Fibroblast of skin of scalp (primary cell): ENCODE data around the gene ANKRD33.

Source experiments
- DNase-seq: peaks from one replicate; pipeline ENCODE4 v3.0.0-alpha.2; 2013

Gene ANKRD33

DNA sequence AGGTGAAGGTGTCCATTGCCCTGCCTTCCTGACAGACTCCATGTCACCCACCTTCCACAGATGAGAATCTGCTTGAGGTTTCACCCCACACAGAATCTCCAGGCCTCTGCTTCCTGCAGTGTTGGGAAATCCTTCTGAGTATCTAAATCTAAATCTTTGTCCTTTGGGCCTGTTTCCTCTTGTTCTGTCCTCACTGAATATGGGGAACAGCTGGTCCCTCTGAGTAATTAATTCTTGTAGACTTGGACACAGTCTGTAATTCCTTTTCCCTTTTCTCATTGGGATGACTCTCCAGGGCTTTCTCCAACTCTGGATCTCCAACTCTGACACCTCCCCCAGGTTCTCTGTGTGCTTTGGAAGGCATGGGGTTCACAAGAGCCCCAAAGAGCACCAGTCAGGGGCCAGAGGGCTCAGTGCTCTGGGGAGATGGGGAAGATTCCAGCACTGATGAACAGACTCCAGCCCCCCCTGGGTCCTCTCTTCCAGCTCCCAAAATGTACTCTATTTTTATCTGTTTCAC, 17.1 kb downstream of the ANKRD33 start:
- peak; percentile 22 for DNase-seq

DNA sequence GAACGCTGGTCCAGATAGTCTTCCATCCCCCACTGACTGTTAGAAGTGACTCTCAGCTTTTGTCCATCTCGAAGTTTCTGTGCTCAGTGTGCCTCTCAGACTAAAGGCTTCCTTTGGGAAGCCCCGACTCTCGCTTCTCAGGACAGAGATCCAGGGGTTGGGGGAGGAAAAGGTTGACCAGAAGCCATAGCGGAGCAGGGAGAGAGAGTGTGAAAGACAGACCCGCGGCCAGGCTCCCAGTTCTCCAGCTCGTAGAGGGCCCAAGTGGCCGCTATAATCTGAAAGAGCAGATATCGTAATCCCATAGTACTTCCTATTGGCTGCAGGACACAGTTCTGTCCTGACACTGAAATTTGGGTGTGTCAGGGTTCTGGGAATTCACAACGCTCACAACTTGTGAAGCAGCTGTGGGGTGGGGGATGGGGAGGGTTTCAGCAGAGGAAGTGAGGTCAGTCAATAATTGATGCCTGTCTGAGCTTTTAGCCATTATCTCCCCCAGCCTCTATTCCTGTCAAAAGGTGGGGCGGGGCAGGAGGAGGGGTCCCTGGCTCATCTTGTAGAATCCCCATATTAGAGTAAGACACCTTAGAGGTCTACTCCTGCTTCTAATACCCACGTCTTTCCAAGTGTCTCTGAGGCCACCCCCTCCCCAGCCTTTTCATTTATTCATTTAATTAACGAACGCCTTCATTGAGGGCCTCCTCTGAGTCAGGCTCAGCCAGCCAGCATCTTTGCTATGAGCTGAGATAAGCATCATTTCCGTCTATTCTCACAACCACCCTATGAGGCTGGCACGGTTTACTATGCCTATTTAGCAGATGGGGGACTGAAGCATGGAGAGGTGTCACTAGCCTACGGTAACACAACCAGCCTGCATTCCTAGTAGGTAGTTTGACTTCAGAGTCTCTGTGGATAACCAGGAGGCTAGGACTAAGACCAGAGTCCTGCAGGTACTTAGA, 17.8 kb downstream of the ANKRD33 start:
- DNase-seq: peak; percentile 46

DNA sequence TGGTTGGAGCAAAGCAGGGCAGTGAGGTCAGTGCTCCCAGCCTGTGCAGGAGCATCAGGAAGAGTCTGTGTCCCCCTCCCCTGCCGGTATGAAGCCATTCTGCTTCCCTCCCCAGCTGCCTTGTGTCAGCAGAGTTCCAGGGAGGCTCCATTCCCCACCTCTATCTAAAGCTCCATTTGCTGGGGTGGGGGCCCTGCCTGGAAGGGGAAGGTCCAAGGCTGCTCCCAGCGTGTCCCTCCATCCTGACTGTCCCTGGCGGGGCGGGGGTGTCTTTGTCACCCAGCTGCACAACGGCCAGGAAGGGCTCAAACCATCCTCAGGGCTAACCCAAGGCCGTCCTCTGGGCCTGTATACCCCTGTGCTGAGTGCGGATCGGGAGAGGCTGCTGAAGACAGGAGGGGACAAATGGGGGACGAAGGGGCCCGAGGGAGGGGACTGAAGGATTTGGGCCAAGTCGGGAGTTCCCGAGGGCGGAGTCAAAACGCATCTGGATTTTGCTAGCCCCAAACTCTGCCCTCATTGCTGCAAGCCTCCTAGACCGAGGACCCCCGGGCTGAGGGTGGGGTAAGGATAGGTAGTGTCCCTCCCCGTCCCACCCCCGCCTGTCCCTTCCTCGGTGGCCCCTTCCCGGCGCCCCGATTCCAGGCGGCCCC, 18.7 kb downstream of the ANKRD33 start:
- DNase-seq: no peak

DNA sequence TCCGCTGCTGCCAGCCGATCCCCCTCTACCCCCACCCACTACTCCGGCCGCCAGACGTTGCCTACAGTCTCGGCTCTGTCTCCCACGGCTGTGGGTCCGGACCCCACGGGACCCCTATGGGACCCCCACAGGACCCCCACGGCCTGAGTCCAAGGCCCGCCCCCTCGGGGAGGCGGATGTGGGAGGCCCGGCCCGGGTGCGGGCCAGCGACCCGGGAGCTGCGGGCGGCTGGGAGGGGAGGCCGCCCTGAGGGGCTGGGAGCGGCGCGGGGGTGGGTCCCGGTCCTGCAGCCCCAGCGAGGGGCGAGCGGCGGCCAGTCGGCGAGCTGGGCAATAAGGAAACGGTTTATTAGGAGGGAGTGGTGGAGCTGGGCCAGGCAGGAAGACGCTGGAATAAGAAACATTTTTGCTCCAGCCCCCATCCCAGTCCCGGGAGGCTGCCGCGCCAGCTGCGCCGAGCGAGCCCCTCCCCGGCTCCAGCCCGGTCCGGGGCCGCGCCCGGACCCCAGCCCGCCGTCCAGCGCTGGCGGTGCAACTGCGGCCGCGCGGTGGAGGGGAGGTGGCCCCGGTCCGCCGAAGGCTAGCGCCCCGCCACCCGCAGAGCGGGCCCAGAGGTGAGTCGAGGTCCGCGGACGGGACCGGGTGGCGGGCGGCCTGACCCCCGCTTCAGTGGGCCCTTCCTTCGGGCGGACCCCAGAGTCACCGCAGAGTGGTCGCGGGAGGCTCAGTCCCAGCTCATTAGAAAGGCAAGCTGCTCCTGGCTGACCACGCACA, 19.4 kb downstream of the ANKRD33 start, which contains the start of gene ACVRL1:
Gene ACVRL1, plus strand, starts transcription at position 422 of the 773 bp plus-strand sequence. CDS start 4,971 bp downstream, outside the sequence.
- DNase-seq: peak; percentile 34

DNA sequence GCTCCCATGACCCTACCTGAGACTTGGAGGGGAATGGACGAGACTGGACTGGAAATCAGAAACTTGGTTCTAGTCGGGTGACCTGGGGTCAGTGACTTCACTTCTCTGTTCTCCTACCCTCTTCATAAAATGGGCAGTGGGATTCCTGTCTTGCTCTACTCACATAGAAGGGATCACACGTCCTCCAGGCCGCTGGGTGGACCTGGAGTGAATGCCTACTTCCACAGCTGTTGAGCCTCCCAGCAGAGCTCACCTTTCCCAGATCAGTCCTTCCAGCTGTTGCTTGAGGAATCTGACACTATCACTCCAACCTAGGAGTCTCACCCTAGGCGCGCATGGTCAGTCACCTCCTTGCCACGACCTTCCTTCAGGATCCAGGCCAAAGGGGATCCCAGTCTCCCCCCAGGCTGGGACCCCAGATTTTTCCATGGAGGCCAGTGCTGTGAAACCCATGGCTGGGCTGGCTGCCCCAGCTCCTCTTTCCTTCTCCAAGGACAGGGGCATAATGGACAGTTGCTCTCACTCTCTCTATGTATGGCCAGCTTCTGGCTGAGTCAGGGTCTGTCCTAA, 20.0 kb downstream of the ANKRD33 start:
- no peak for DNase-seq

DNA sequence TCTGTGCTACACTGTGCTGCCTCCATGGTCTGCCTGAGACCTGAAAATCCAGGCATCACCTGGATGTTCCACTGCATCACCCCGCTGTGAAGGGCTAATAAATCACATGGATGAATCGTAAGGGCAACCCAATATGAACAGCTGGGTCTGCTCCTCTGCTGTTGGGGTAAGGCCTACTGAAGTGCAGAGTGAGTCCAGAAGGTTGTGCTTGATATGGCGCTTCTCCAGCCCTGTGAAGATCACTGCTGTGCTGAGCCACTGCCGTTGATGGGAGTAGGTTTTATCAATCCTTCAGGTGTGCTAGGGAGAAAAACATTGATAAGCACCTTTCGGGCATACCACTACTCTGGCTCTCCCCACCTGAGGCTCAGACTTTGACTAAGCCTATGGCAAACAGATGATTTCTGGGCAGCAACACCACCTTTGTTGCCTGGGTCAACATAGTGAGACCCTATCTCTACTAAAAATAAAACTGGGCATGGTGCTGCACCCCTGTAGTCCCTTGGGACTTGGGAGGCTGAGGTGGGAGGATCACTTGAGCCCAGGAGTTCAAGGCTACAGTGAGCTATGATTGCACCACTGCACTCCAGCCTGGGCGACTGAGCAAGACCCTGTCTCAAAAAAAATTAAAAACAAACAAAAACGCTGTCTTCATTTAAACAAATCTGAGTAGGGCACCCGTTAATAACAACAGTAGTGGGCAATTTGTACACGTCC, 21.1 kb downstream of the ANKRD33 start:
- no peak for DNase-seq

DNA sequence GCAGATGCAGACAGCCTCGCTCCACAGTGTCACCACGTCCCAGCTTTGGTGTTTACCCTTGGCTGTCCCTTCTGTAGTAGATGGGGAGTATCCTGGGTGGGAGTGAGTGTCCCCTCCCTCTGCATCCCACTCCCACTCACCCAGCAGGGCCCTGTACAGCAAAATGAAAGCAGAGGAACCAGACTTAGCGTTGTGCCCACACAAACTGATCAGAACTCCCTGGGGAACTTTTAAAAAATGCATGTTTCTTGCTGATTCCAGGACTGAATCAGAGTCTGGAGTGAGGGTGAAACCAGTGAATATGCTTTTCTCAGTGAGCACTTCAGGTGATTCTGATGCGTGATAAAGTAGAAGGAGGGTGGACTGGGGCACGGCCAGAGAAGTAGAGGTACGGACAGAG, 22.3 kb downstream of the ANKRD33 start:
- DNase-seq: peak; percentile 43

DNA sequence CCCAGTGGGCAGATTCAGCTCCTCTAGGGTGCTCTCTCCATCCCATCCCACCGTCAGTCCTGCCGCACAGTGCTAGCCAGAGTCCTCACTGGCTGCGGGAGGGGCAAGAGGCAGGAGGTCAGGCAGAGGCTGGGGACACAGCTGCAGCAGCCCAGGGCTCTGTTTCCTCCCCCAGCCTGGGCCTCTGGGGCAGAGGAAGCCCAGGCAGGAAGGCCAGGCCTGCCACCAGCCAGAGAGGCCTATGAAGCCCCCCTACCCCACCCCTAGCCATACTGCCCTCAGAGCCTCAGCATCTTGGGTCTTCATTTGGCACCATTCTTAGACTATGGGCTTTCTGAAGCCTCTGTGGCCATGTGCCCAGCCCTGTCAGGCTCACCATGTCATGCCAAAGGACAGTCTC, 22.8 kb downstream of the ANKRD33 start:
- no peak for DNase-seq

DNA sequence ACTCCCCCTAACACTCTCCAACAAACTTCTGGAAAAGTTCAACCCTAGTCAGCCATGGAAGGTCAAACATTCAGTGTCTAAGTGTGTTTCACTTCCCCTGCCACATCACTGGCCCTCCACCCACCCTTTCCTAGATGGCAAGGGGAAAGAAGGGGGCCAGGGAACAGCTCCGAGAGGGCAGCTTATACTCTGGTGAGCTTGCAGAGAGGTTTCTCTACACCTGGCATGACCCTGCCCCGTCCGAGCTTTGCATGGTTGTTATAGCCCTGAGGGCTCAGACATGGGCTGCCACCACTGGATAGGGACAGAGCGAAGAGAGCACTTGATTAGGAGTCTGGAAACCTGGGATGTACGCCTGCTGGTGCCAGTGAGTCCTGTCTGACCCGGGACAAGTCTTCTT, 23.4 kb downstream of the ANKRD33 start:
- DNase-seq: no peak

DNA sequence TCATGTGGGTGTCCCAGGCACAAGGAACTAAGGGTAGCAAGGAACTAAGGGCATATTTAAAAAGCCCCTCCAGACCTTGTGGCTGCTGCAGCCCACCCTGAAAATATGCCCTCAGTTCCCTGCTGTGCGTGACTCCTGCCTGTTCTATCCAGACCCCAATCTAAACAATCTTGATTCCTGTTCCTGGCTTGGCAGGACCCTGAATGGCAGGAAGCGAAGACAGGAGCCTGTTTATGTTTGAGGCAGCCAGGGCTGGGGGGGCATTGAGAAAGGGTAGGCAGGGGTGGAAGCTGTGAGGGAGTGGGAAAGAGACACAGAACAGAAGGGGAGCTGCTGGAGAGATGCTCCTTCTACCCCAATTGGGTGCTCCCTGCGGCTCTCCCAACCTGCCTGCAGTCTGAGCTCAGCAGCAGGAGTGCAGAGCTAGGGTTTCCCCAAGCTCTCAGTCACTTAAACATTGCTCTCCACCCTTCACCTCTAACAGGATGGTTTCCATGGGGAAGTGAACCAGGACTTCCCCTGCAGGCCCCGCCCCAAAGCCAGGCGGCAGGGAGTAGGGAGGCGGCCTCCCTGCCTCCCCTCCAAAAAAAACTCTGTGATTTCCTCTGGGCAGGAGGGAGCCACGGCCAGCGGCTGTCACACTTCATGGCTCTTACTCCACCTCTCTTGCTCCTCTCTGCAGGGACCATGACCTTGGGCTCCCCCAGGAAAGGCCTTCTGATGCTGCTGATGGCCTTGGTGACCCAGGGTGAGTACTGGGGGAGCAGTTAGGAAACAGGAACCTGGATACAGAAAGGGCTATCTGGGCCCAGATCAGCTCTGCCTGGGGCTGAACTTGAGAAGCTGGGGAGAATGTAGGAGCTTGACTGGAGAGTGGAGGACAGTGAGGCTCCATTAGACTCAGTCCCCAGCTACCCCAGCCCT, 24.1 kb downstream of the ANKRD33 start:
- DNase-seq: no peak

DNA sequence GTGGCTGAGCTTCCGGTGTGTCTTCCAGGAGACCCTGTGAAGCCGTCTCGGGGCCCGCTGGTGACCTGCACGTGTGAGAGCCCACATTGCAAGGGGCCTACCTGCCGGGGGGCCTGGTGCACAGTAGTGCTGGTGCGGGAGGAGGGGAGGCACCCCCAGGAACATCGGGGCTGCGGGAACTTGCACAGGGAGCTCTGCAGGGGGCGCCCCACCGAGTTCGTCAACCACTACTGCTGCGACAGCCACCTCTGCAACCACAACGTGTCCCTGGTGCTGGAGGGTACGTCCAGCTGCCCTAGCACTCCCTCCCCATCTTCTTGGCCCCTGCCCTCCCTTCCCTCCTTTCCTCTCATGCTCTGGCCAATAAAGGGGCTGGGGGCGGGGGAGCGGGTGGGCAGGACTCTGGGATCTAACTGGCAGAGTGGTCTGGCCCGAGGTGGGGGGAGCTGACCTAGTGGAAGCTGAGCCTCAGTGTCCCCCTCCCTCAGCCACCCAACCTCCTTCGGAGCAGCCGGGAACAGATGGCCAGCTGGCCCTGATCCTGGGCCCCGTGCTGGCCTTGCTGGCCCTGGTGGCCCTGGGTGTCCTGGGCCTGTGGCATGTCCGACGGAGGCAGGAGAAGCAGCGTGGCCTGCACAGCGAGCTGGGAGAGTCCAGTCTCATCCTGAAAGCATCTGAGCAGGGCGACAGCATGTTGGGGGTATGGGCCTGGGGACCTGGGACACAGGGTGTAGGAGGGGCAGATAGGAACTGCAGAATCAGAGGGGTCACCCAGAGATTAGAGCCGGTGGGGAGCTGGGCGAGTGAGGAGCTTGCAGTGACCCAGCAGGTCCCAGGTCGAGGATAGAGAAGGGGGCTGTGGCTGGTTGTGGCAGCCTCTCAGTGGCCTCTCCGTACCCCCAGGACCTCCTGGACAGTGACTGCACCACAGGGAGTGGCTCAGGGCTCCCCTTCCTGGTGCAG, 25.4 kb downstream of the ANKRD33 start:
- DNase-seq: no peak

DNA sequence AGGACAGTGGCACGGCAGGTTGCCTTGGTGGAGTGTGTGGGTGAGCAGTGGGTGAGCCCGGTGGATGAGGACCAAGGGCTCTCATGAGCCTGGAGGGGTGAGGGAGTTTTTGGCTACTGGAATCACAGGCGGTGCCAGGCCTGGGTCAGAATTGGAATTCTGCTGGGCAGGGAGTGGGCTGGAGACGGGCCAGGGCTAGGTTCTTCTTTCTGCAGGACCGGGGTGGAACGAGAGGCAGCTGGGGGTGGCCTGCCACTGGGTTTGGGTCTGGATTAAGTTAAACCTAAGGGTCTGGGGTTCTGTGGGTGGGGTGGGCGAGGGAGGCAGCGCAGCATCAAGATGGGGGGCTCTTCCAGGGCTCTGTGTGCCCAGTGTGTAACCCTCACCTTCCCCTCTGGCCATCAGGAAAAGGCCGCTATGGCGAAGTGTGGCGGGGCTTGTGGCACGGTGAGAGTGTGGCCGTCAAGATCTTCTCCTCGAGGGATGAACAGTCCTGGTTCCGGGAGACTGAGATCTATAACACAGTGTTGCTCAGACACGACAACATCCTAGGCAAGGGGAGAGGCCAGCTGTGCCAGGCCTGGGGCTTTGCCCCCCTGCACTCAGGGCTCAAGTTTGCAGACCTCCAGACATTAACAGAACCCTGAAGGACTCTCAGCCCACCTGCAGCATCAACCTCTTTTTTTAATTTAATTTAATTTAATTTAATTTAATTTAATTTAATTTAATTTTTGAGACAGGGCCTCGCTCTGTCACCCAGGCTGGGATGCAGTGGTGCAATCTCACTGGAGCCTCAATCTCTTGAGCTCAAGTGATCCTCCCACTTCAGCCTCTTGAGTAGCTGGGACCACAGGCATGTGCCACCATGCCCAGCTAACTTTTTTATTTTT, 26.4 kb downstream of the ANKRD33 start:
- DNase-seq: no peak

DNA sequence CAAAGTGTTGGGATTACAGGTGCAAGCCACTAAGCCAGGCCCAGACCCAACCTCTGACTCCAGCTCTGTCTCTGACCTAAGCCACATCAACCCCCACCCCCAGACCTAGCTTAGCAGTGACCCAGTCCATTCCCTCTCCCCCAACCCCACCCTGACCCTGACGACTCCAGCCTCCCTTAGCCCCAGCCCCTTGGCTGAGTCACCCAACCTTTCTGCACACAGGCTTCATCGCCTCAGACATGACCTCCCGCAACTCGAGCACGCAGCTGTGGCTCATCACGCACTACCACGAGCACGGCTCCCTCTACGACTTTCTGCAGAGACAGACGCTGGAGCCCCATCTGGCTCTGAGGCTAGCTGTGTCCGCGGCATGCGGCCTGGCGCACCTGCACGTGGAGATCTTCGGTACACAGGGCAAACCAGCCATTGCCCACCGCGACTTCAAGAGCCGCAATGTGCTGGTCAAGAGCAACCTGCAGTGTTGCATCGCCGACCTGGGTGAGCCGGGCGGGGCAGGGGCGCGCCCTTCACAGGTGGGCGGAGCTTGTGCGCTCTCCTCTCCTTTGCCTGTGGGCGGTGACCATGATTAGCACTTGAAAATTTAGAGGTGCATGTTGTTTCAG, 27.2 kb downstream of the ANKRD33 start:
- DNase-seq: no peak

DNA sequence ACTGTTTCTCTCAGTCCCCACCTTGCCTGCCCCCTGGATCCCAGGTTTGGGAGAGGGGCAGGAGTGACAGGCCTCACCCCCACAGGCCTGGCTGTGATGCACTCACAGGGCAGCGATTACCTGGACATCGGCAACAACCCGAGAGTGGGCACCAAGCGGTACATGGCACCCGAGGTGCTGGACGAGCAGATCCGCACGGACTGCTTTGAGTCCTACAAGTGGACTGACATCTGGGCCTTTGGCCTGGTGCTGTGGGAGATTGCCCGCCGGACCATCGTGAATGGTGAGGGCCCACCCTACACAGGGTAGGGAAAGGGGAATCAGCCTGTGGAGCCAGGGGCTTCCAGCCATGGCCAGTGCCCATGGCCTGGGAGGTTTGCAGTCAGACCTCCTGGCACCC, 28.0 kb downstream of the ANKRD33 start:
- no peak for DNase-seq

DNA sequence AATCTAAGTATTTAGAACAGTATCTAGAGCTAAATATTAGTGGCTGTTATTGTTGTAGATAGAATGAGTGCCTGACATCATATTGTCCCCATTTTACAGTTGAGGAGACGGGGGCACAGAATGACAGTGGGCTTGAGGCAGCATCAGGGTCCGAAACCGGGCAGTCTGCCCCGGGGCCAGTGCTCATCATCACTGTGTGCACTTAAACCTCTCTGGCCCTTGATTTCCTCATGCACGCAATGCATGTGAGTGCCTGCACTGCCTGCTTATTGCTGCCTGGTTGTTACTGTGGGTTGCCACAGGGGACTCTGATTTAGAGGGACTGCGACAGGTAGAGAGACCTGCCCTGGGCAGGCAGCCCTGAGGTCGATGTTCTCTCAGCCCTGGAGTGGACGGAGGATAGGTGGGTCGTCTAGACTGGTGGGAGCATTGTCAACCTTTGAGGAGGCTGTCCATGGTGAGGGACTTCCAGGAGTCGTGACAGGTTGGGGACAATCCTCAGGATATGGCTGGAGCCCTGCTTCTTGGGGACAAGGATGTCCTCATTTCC, 29.2 kb downstream of the ANKRD33 start:
- DNase-seq: no peak

DNA sequence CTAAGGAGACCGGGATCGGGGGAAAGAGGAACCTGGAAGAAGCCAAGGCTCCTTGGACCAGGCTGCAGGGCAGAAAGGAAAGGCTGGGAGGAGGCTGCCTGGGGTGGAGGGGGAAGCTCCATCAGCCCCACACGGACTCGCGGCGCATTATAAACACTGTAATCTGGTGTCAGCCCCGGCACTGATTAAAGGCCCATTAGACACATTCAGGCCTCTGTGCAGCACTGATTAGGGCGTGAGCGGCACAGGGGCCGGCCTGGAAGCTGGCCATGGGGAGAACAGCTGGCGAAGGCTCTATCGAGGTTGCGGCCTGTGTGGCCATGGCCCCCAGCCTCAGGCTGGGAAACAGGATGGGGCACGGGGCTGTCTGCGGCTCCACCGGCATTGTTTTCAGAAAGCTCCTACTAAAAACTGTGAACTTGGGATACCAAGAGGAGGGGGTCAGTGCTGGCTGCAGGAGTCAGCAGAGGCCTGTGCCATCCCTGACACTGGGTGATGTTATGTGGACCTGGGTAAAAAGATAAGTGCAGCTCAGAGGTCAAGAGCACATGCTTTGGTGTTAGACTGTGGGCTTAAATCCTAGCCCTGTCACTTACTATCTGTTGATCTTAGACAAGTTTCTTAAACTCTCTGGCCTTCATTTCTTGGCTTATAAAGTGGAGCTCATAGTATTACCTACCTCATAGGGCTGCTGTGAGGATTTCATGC, 30.0 kb downstream of the ANKRD33 start:
- no peak for DNase-seq

DNA sequence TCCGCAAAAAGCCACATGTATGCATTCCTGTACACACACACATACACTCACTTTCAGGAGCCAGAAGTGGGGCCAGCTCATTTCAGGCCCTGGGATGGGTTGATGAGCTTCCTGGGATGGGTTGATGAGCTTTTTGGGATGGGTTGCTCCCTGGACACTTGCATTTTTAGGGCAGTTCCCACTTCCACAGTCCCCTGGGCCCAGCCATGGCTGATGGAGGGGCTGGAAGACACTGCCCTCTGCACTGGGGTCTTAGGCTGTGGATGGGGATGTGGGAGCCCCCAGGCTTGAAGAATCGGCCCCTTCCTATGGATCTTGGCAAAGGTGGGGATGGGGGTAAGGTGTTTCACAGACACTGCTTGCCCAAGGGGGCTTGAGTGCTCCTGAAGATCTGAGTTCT, 32.1 kb downstream of the ANKRD33 start:
- DNase-seq: no peak
